Astrocyte (in vitro differentiated cells and primary cell): ENCODE results near the gene TMEM62. TPM values are rescaled to one million over a fixed set of nuclear protein-coding genes. Genes with fewer than 3 reads are reported as not detected.

Experiments
- DNase-seq: peaks from one replicate; pipeline ENCODE4 v3.0.0-alpha.2; 2010; ENCODE audit warnings: low read depth
- FAIRE-seq: peaks from 2 replicates; lab custom pipeline; 2011; peaks lifted over from hg19 to GRCh38; lab: Jason Lieb, UNC
- H2AFZ ChIP-seq: 2 replicates; pipeline ENCODE4 v1.6.0; 2012; ENCODE audit warnings: low read depth, low read length, inconsistent platforms
- H3K27ac ChIP-seq: 2 replicates; pipeline ENCODE4 v1.5.1; 2011; ENCODE audit warnings: low read depth, low read length, inconsistent platforms
- H3K27me3 ChIP-seq: 2 replicates; pipeline ENCODE4 v1.6.0; 2011; ENCODE audit warnings: low read length, inconsistent platforms; ENCODE audit not compliant: insufficient read depth
- H3K36me3 ChIP-seq: 2 replicates; pipeline ENCODE4 v1.5.1; 2011; ENCODE audit warnings: low read length, inconsistent platforms; ENCODE audit not compliant: insufficient read depth
- H3K4me1 ChIP-seq: 2 replicates; pipeline ENCODE4 v1.5.1; 2011; ENCODE audit warnings: low read length, inconsistent platforms; ENCODE audit not compliant: insufficient read depth
- H3K4me2 ChIP-seq: 2 replicates; pipeline ENCODE4 v1.6.0; 2012; ENCODE audit warnings: low read length, inconsistent platforms
- H3K4me3 ChIP-seq: 2 replicates; pipeline ENCODE4 v1.5.1; 2011; ENCODE audit warnings: low read depth, mild to moderate bottlenecking, low read length, inconsistent platforms; ENCODE audit not compliant: insufficient read depth
- H3K79me2 ChIP-seq: 2 replicates; pipeline ENCODE4 v1.6.0; 2012; ENCODE audit warnings: mild to moderate bottlenecking, low read length, inconsistent platforms; ENCODE audit not compliant: insufficient read depth
- H3K9ac ChIP-seq: 2 replicates; pipeline ENCODE4 v1.6.0; 2012; ENCODE audit warnings: mild to moderate bottlenecking, low read length, inconsistent platforms
- H3K9me3 ChIP-seq: 2 replicates; pipeline ENCODE4 v1.5.1; 2012; ENCODE audit warnings: low read depth, mild to moderate bottlenecking, low read length, inconsistent platforms; ENCODE audit not compliant: insufficient read depth
- H4K20me1 ChIP-seq: 2 replicates; pipeline ENCODE4 v1.6.0; 2012; ENCODE audit warnings: low read length, inconsistent platforms; ENCODE audit not compliant: insufficient read depth
- H3K27ac Mint-ChIP-seq: one replicate; pipeline ENCODE4 v1.8.0; 2021; ENCODE audit warnings: mild to moderate bottlenecking, mixed read lengths; ENCODE audit not compliant: unreplicated experiment
- H3K27me3 Mint-ChIP-seq: one replicate; pipeline ENCODE4 v1.8.0; 2021; ENCODE audit warnings: low read depth, mixed read lengths; ENCODE audit not compliant: unreplicated experiment
- H3K36me3 Mint-ChIP-seq: one replicate; pipeline ENCODE4 v1.8.0; 2021; ENCODE audit warnings: low read depth, mixed read lengths; ENCODE audit not compliant: unreplicated experiment
- H3K4me1 Mint-ChIP-seq: one replicate; pipeline ENCODE4 v1.8.0; 2021; ENCODE audit warnings: low read depth, mixed read lengths; ENCODE audit not compliant: unreplicated experiment
- H3K4me3 Mint-ChIP-seq: one replicate; pipeline ENCODE4 v1.8.0; 2021; ENCODE audit warnings: mild to moderate bottlenecking, moderate library complexity, mixed read lengths; ENCODE audit not compliant: unreplicated experiment
- H3K9me3 Mint-ChIP-seq: one replicate; pipeline ENCODE4 v1.8.0; 2021; ENCODE audit warnings: mild to moderate bottlenecking, mixed read lengths; ENCODE audit not compliant: unreplicated experiment
- EZH2 ChIP-seq: IDR thresholded peaks from 2 replicates; pipeline ENCODE4 v1.6.1; 2012; ENCODE audit warnings: mild to moderate bottlenecking, low read length, inconsistent platforms; ENCODE audit not compliant: insufficient read depth
- total RNA-seq: library from RNA; stranded (reverse); gene quantifications from 2 replicates; pipeline ENCODE4 v1.2.1, GENCODE V29; 2021
- TF ChIP-seq, protein P1 (sequence below): IDR thresholded peaks from 2 replicates; pipeline ENCODE4 v1.5.1; 2011; ENCODE audit warnings: low read depth, mild to moderate bottlenecking, inconsistent platforms, low read length, moderate library complexity; ENCODE audit not compliant: insufficient read depth

The TMEM62 gene
- total RNA-seq, 1 donor from 2014 or later: 15.2 TPM

DNA sequence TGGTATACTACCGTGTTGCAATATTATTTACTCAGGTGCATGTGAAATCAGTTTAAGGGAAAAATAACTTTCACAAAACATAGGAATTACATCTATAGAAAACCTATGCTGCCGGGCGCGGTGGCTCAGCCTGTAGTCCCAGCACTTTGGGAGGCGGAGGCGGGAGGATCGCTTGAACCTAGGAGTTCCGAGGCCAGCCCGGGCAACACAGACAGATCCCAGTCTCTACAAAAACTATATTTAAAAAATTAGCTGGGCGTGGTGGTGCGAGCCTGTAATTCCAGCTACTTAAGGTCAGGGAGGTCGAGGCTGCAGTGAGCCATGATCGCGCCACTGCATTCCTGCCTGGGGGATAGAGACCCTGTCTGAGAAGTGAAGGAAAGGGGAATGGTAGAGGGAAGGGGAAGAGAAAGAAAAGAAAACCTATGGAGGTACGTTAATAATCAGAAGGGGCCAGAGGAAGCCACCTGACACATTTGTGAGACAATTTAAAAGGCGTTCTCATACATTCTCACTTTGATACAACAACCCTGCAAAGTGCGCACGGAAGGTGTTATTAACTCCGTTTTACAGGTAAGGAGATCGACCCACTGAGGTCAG, 456 bp upstream of the TMEM62 start:
- H3K27me3 Mint-ChIP-seq: no peaks in the 10 kb centered on the region
- H3K27ac Mint-ChIP-seq: peak overlapping the region; percentile 59

GRCh38 chr15:43134157-43134635, 810 bp downstream of the TMEM62 start:
- no peaks in the 10 kb centered on the region for H4K20me1 ChIP-seq
- DNase-seq (no peak), FAIRE-seq (no peak)
- Mint-ChIP-seq H3K27me3 (no peaks in the 10 kb centered on the region), H3K4me1 (peaks cover 7% of the 10 kb centered on the region), H3K27ac (peak overlapping the region; percentile 58), H3K36me3 (peaks cover 5% of the 10 kb centered on the region), H3K4me3 (peak overlapping the region; percentile 94), H3K9me3 (no peaks in the 10 kb centered on the region)
- peak overlapping the region; percentile 91 for H3K4me2 ChIP-seq
- H3K79me2 ChIP-seq: peaks cover 5% of the 10 kb centered on the region
- peak overlapping the region; percentile 90 for H2AFZ ChIP-seq
- TF ChIP-seq, protein P1, sequence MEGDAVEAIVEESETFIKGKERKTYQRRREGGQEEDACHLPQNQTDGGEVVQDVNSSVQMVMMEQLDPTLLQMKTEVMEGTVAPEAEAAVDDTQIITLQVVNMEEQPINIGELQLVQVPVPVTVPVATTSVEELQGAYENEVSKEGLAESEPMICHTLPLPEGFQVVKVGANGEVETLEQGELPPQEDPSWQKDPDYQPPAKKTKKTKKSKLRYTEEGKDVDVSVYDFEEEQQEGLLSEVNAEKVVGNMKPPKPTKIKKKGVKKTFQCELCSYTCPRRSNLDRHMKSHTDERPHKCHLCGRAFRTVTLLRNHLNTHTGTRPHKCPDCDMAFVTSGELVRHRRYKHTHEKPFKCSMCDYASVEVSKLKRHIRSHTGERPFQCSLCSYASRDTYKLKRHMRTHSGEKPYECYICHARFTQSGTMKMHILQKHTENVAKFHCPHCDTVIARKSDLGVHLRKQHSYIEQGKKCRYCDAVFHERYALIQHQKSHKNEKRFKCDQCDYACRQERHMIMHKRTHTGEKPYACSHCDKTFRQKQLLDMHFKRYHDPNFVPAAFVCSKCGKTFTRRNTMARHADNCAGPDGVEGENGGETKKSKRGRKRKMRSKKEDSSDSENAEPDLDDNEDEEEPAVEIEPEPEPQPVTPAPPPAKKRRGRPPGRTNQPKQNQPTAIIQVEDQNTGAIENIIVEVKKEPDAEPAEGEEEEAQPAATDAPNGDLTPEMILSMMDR: no peak
- TF ChIP-seq EZH2: no peak
- no peaks in the 10 kb centered on the region for H3K27me3 ChIP-seq
- H3K4me1 ChIP-seq: peaks cover 7% of the 10 kb centered on the region
- H3K4me3 ChIP-seq: peak overlapping the region; percentile 84
- peak overlapping the region; percentile 79 for H3K9ac ChIP-seq
- H3K9me3 ChIP-seq: no peaks in the 10 kb centered on the region
- H3K36me3 ChIP-seq: no peaks in the 10 kb centered on the region
- no peak overlapping the region for H3K27ac ChIP-seq

More for the DNA sequence above, 456 bp upstream of the TMEM62 start:
- Histone ChIP-seq H3K4me3 (peak overlapping the region; percentile 84), H3K27me3 (no peaks in the 10 kb centered on the region), H4K20me1 (no peaks in the 10 kb centered on the region), H3K36me3 (no peaks in the 10 kb centered on the region), H3K4me2 (peak overlapping the region; percentile 91), H3K9me3 (no peaks in the 10 kb centered on the region), H3K79me2 (peaks cover 5% of the 10 kb centered on the region), H2AFZ (peak overlapping the region; percentile 90), H3K27ac (peak overlapping the region; percentile 7), H3K4me1 (peaks cover 7% of the 10 kb centered on the region), H3K9ac (peak overlapping the region; percentile 79)
- Mint-ChIP-seq H3K4me3 (peak overlapping the region; percentile 90), H3K4me1 (peaks cover 7% of the 10 kb centered on the region), H3K36me3 (peaks cover 4% of the 10 kb centered on the region), H3K9me3 (peaks cover 5% of the 10 kb centered on the region)
- DNase-seq: no peak
- FAIRE-seq: no peak
- TF ChIP-seq EZH2: no peak
- TF ChIP-seq, protein P1: no peak

GRCh38 chr15:43135351-43135750, 2.0 kb downstream of the TMEM62 start:
- no peak overlapping the region for H3K4me3 ChIP-seq

More at GRCh38 chr15:43135351-43135750, 2.0 kb downstream of the TMEM62 start:
- Histone ChIP-seq H4K20me1 (no peaks in the 10 kb centered on the region), H3K4me1 (peaks cover 7% of the 10 kb centered on the region), H3K4me2 (no peak overlapping the region), H2AFZ (no peak overlapping the region), H3K27ac (no peak overlapping the region), H3K9me3 (no peaks in the 10 kb centered on the region), H3K79me2 (peaks cover 5% of the 10 kb centered on the region), H3K36me3 (no peaks in the 10 kb centered on the region), H3K27me3 (no peaks in the 10 kb centered on the region), H3K9ac (no peak overlapping the region)
- DNase-seq (no peak), FAIRE-seq (no peak)
- Mint-ChIP-seq H3K9me3 (no peaks in the 10 kb centered on the region), H3K36me3 (peaks cover 14% of the 10 kb centered on the region), H3K27ac (no peak overlapping the region), H3K27me3 (no peaks in the 10 kb centered on the region), H3K4me3 (no peak overlapping the region), H3K4me1 (peaks cover 7% of the 10 kb centered on the region)
- TF ChIP-seq EZH2: no peak
- TF ChIP-seq, protein P1: no peak
